GM19397 (cell line): ENCODE data around the gene MEP1B.
"Not testable (repeated sequence)": the region's sequence is repeated elsewhere in the genome, so short reads cannot be mapped to it uniquely, and the experiment has no call there.

Experiments used
- ATAC-seq: cut with Tn5 transposase; IDR thresholded peaks from one replicate; pipeline ENCODE4 v1.9.1; 2021; ENCODE audit warnings: mild to moderate bottlenecking, moderate library complexity; ENCODE audit not compliant: unreplicated experiment

The MEP1B gene

GRCh38 chr18:32208577-32208976 lies 18.7 kb downstream of the MEP1B start:
- no peak for ATAC-seq

GRCh38 chr18:32209685-32210445 lies 20.0 kb downstream of the MEP1B start:
- no peak for ATAC-seq

- ATAC-seq: no peak
Observed at GRCh38 chr18:32213693-32214092, 23.9 kb downstream of the MEP1B start.

GRCh38 chr18:32216390-32216789 lies 26.6 kb downstream of the MEP1B start:
- ATAC-seq: no peak

- no peak for ATAC-seq
Observed at GRCh38 chr18:32219431-32220018, 29.7 kb downstream of the MEP1B start.

- ATAC-seq: not testable (repeated sequence)
Observed at GRCh38 chr18:32233348-32233747, 43.5 kb downstream of the MEP1B start.

- ATAC-seq: no peak
Observed at GRCh38 chr18:32237049-32237448, 47.2 kb downstream of the MEP1B start.

- ATAC-seq: no peak
Observed at GRCh38 chr18:32238635-32239268, 48.9 kb downstream of the MEP1B start.

GRCh38 chr18:32242395-32242794 lies 52.6 kb downstream of the MEP1B start:
- no peak for ATAC-seq

- ATAC-seq: no peak
Observed at GRCh38 chr18:32243358-32243757, 53.5 kb downstream of the MEP1B start.

GRCh38 chr18:32244881-32245280 lies 55.0 kb downstream of the MEP1B start:
- no peak for ATAC-seq

- ATAC-seq: no peak
Observed at GRCh38 chr18:32249147-32249929, 59.5 kb downstream of the MEP1B start.

- no peak for ATAC-seq
Observed at GRCh38 chr18:32251466-32251865, 61.6 kb downstream of the MEP1B start.

GRCh38 chr18:32252141-32252860 lies 62.5 kb downstream of the MEP1B start:
- no peak for ATAC-seq

GRCh38 chr18:32255570-32255969 lies 65.7 kb downstream of the MEP1B start:
- no peak for ATAC-seq

- no peak for ATAC-seq
Observed at GRCh38 chr18:32257084-32257785, 67.4 kb downstream of the MEP1B start.

GRCh38 chr18:32258148-32258547 lies 68.3 kb downstream of the MEP1B start:
- no peak for ATAC-seq

GRCh38 chr18:32258558-32259204 lies 68.8 kb downstream of the MEP1B start:
- no peak for ATAC-seq

GRCh38 chr18:32259553-32259952 lies 69.7 kb downstream of the MEP1B start:
- ATAC-seq: no peak

- ATAC-seq: no peak
Observed at GRCh38 chr18:32261003-32261402, 71.2 kb downstream of the MEP1B start.
